Measurements from ENCODE around the gene SMAD6.
A peak's percentile ranks its signal among the peaks of the same experiment; 100 is the strongest.

SMAD6 gene

DNA sequence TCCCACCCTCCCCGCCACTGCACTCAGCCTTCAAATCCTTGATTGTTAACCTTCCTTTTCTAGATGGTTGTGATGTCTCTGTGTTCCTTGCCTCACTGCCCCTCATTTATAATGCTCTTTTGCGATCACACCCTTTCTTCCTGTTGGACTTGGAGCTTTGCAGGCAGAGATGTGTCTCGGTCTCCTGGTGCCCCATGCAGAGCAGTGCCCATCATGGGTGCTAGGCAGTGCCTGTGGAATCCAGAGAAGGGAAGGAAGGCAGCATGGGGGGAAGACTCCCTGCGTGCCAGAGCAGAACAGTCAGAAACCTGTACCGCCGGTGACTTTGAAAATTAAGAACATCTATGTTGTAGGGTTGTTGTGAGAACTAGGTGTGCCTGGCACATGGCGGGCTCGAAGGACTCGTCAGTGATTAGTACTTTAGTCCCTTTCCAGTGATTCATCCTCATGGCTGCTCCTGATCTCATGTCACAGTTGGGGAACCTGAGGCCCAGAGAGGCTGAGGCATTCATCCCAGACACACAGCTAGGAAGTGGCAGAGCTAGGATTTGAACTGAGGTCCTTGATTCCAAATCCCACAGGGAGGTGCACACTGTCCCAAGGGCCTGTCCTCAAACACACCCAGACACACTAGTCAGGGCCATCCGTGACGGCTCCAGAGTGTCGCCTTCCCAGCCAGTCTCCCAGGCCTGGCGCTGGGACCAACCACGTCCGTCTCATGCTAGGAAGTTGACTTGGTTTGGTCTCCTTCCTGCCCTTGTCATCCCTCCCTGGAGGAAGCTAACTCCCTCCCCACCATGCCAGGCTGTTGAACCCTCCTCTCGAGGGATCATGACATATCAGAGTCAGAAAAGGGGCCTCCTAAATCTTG lies 58.3 kb downstream of the SMAD6 start:
- DNase-seq: no peak

DNA sequence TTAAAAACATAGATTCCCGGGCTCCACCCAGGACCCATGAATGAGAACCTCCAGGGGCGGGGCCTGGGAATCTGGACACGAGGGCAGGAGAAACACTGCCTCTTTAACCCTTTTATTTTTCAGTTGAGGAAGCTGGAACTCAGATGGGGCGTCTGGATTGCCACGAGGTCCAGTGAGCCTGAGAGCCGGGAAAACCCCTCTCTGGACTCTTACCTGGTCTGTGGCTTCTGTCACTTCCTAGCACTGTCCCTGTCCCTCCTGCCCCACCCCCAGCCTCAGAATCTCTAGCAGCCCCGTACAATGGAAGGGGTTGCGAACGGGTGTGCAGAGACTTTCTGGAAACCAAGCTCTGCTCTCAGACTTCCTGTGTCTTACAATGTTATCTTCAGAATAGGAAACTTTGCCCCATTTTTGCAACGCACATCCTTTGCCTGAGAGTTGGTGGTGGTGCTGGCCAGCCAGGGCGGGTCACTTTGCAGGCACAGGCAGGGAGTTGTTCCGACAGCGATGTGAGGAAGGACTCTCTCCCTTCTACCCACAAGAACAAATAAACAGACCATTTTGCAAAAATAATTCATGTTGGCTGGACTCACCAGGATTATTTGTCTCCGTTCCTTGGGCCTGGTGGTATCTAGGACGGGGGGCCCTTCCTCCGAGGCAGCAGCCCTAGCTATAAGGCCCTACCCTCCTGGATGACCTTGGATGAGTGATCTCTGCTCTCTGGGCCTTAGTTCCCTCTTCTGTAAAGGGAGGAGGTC lies 59.1 kb downstream of the SMAD6 start:
- no peak for DNase-seq

DNA sequence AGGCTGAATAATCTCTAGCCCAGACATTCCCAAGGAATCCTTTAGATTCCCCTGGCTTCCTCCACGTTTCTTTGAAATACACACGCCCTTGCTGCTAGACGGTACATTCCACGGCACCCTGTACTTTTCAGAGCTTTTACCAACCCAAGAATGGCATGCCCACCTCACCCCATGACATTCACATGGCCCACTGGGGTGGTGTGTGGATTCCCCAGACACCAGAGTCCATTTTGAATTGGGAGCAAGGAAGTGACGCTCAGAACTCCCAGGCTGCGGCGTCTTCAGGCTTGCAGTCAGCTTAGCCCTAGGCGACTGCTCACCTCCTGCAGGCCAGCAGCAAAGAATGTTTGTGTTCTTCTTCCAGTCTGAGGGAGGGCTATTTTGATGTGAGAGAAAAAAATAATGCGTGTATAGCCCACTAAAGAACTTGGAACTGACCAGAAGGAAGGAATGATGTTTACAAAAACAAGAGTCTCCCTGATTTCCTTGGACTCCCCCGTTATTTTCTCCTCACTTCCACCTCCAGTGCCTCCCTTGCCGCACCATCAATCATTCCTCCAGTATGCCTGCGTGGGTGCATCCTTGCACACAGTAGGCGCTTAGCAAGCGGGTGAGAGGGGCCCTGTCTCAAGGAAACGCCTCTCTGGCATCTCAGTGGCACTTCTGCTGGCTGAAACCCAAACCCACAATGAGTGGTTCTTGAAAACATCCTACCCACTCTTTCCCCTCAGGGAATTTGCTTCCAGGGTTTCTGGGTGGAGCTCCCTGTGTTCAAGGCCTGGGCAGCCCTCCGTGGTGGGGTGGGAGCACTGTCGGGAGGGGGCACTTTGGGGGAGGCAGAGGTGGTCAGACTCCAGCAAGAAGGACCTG lies 59.9 kb downstream of the SMAD6 start:
- no peak for DNase-seq

DNA sequence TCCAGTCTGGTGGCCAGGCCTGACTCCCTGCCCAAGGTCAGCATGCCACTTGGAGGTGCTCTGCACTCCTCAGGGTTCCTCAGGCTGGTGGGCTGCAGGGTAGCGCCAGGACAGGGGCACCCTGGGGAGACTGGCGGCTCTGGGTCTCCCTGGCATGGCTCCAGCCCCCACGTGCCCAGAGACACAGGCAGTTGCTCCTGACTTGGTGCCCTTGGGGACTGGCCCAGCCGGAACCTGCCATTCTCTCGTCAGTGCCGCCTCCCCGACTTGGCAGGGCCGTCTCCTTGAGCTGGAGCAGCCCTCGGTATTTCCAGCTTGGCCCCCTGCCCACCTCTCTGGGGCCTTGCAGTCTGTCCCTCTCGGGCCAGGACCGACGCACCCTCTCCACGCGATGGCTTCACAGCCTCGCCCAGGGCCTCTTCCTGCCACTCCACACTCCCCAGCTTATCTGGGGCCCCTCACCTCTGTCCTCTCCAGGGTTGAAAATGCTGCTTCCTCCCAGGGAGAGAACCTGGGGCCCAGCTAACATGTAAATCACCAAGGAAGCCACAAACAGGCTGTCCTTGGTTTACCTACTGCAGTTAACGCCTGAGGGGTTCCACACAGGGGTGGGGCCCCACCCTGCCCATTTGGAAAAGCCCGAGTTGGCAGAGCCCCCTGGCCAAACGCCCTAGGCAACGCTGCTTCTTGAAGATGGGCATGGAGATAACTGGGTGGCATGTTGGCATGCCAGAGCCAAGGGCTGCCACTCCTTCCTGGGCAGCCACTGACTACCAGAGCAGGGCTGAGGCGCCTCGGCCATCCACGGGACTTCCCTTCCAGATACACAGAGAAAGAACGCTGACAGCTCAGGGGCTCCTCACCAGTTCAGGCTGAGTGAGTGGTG lies 61.4 kb downstream of the SMAD6 start:
- DNase-seq: peak in 6 of 14 donors; percentile 9 to 63 (median 20)

DNA sequence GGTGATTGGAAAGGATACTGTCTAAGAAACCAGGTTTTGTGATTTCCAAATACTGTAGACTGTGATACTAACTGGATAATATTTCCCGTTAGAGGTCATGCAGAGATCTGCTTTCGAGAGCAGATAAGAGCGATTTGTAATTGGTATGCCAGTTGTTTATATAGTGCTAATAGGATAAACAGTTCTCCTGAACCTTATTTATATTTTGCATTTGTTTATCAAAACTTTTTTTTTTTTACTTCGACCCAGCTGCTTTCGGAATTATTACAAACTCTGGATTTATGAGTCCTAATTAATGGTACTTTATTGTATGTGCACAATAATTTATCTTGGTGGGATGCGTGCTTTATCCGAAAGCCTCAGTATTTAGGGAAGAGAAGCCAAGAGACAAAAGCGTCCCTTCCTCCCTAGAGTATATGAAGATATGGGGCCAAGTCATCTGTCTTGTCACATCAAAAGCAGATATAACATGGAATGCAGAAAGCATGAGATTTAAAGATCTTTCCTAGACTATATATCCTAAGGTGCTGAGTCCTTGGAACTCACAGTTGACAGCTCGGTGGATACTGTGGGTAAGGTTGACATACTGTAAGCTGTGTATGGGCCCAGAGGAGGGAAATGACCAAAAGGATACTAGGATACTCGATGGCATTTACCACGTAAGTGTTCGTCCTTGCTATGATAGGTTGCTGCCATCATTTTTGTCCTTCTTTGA lies 62.2 kb downstream of the SMAD6 start:
- no peak for DNase-seq

DNA sequence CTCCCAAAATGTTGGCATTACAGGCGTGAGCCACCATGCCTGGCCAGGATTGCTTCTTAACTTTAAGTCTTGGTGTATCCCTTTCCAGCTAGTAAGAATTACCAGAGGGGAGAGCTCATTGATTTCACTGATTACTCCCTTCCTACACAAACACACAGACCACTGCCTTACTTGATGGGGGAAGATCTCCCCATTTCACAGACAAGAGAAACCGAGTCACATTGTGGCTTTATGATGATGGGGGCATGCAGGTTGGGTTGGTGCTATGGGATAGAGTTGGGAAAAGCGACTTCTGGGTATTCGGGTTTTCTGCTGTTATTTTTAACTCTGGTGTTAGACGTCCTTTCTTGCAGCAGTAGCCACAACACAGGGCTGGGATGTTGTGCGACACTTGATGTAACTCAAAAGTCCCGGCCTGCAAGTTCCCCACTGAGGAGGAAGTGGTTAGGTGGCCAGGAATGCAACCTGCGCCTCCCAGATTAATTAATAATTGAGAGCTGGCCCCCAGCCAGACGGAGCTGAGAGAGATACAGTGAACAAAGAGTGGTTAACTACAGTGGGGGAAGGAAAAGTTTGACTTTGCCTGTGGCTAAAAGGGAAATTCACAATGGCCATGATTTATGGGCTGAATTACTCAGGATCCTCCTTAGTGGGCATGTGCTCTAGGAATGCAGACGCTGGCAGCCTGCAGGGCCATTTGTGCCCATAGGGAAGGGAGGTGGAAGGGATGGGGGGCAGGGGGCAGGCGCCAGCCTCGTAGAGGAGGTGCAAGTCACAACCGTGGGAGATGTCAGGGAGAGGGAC lies 63.6 kb downstream of the SMAD6 start:
- no peak for DNase-seq

DNA sequence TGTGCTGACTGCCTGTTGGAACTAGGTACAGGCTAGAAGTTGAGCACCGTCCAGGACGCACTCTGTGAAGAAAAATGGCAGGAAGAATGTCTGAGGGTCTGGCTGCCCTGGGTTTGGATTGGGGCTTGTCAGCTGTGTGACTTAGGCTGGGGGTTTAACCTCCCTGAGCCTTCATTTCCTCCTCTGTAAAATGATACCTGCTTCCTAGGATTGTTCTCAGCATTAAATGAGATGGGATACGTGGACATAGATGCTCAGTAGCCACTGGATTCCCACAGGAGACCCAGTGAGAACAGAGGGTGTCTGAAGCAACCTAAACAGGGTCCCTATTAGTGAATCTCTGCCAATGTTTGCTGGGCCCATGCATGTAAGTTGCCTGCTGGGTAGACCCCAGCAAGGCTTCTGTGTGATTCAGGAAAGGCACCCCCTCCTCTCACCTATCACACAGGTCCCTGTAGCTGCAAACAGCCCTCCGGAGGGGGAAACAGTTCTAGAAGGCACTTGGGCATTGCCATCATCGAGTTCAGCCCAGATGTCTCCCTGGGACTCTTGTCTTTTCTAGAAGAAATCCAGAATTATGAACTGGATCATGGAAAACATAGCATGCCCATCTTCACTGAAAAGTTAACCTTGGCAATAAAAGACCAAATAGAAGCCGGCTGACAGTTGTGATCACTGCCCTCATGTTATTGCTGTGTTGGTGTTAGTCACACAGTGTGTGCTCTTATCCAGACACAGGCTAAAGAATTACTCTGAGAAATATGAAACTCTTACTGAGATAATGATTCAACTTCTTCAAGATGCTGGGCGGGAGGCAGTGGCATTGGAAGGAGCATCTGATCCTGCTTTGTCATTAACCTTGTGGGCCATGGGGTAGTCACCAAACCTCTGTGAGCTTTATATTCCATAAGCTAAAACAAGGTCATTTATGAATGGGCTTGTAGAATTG lies 64.5 kb downstream of the SMAD6 start:
- DNase-seq: no peak

DNA sequence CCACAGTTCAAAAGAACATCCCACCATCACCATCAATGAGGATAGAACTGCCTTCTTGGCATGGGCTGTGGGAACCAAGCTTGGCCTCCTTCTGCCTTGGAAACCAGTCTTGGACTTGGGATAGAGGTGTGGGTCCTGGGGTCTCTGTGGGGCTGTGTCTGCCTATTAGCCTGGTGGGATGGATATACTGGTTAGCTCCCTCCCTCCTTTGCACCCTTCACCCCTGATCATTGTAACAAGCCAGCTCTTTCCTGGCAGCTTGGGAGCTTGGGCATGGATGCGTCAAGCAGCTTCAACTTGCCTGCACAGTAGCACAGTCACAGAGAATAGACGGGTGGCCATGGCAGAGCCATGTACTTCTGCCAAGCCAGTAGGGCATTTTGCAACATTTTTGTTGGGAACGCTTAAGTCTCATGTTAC lies 65.2 kb downstream of the SMAD6 start:
- peak in 3 of 14 donors; percentile 19 to 65 (median 23) for DNase-seq

DNA sequence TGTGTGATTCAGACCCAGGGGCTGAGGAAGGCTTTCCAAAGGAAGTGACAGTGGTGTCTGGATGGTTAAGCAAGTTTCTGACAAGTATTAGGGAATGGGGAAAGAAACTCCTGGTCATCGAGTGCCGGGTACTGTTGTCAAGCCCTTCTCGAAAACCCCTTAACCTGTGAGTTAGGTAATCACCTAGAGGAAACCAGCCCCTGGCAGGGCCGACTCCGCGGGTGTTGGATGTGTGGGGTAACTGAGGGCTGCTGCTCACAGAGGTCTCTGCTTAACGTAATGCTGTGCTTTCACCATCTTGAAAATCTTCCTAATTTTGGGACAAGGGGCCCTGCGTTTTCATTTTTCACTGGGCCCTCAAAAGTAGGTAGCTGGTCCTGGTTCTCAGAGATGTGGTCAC lies 67.0 kb downstream of the SMAD6 start:
- no peak for DNase-seq

DNA sequence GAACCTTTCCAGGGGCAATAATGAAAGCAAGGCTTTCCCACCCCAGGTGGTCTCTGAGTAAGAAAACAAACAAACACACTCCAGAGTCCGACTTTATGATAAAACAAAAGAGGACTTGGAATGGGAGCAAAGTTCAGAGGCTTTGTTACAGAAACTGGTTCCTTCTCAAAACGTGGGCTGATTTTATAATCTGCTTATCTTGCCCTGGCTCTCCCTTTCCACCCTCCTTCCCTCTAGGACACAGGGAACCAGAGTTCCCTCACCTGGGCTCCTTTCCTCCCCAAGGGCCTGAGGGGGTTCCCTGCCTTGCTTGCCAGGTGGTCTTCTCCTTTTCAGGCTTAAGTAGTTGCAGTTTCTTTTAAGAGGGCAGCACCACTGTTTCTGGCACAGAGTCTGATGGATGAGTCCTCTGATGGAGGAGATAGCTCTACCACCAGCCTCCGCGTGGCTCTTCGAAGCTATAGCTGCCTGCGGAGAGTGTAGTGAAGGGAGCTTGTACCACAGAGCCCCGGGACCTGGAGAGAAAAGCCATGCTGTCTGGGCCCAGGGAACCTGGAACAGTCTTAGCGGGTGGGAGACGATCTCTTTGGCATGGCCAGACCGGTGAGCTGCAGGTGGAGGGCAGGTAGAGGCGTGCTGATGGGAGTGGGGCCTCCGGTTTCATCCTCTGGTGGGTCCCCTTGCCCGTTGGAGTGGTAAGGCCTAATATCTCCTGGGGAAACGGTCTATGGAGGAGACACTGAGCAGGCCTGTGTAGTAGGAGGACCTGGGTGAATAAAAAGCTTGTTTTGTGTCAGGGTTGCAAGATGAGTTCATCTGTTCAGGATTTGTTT lies 68.7 kb downstream of the SMAD6 start:
- peak in 1 of 14 donors; percentile 0 for DNase-seq

DNA sequence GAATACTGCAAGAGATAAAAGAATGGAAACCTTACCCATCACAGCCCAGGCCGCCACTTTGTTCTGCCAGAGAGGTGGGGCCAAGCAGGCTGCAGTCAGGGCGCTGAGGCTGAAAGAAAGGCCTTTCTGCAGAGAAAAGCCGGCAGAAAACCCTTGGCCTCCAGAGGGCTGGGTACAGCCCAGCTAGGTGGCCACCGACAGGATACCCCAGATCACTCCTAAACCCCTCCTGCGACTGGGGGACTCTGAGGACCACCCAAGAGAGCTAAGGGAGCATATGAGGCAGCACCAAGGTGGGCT lies 69.3 kb downstream of the SMAD6 start:
- DNase-seq: no peak

DNA sequence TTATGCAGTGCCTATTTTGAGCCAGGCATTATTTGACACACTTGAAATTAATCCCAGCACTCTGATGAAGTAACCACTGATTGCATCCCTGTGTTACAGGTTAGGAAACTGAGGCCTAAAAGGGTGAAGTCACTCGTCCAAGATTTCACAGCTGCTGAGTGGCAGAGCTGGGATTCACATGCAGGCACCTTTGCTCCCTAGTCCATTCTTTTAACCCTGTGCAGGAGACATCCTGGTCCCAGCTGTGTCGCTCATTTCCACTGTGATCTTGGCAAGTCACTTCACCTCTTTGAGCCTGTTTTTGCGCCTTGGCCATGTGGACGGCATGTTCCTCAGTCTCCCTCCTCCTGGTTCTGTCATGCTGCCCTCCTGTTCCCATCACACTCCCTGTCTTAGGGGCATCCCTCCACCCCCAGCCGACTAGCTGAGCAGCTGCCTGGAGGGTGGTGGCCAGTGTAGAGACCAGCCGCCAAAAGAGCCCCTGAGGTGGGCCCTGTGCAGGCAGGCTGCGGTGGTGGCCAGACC lies 70.6 kb downstream of the SMAD6 start:
- DNase-seq: no peak

DNA sequence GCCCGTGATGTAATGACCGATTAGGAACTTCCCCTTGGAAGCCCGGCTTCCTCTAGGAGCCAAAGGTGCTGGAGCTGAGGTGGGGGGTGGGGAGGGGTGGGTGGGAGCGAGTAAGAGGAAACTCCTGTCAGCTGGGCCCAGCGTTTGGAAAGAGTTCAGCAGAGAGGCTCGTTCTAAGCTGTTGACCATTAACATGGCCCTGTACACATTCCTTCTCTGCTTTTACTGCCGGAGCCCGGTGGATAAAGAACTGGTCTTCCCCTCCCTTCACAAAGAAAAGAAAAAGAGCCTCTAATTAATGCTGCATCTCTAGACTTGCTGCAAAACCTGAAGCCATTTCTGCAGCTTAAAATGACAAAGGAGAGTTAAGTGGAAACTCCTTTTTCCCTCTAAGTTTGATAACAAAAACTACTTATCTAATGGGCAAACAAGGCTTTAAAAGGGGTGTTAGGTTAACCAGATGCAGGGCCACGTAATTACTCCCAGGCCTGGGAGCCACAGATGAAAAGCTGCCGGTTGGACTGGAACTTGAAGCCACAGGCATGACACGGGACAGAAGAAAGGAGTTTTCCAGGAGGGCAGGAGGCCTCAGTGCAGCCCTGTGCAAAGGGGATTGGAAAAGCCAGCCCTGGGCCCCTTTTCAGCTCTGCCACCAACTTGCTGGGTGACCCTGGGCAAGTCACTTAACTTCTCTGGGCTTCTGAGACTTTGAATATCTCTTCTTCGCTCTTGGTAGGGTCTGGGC lies 71.3 kb downstream of the SMAD6 start:
- DNase-seq: no peak

DNA sequence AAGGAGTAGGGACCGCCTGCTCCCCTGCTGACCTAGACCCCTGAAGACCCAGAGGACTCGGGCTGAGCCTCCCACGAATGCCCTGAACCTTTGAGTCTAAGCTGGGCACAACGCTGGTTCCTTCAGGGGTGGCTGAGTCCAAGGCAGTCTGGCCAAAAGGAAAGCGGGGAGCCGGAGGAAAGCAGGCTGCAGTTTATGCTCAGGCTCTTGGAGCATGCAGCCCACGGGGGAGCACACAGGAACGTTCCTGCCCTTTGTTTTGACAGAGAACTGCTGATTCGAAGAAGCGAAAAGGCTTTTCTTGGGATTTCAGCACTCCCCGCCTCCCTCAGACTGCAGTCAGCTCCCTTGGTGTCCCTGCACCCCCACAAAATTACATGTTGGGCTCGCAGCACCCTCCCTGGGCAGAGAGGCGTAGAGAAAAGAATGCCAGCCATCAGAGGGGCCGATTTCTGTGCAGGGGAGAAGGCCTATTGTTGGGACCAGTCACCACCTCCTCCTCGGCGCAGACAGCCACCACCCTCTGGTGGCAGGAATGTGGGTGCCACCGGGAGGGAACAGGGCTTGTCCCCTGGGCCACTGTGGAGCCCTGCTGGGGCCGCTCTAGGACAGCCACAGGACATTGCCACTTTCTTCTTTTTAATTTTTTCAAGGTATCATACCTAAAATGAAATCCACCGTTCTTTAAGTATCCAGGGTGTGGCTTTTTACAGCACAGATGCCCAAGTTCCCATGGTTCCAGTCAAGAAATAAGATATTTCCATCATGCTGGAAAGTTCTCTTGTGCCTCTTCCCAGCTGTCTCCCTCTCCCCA lies 72.2 kb downstream of the SMAD6 start:
- peak in 9 of 14 donors; percentile 14 to 66 (median 35) for DNase-seq

DNA sequence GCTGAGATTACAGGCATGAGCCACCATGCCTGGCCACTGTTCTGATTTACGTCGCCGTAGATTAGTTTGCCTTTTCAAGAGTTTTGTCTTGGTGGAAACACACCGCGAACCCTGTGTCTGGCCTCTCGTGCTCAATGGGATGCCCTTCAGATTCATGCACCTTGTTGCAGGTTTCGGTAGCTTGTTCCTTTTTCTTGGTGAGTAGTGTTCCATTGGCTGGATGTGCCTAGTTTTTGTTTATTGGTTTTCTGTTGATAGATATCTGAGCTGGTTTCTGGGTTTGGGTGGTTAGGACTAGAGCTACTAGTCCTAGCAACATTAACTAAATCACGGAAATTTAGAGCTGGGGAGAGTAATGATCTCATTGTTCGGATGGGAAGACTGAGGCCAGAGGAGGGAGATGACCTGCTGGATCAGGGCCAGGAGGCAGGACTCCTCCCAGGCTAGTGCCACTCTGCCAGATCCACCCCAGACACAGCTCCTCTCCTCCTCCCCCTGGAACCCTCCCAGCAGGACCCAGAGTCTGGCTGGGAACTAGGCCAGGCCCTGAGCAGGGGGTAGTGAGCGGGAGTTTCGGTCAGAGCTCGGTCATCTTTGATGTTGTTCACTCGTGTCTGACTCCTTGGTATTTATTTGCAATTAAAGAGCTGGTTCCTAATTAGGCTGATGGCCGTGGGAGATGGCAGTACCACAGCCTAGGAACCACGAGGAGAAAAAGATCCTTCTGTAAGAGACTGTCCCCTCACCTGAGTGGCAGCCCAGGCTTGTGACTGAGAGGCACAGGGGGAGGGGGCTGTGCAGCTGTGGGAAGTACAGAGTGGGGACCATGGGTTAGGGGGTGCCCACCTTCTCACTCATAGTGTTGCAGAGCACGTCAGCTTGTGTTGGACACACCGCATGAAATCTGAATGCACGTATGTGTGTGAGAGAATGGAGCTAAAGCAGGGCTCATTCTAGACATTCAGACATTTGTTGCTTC lies 73.4 kb downstream of the SMAD6 start:
- peak in 3 of 14 donors; percentile 4 to 43 (median 11) for DNase-seq

All from C1 segment of cervical spinal cord (tissue), 14 donors.